HG02610 (cell line): ENCODE results near the gene PSMD13.

Source experiments
- ATAC-seq: cut with Tn5 transposase; IDR thresholded peaks from one replicate; pipeline ENCODE4 v1.9.1; 2021; ENCODE audit warnings: mild to moderate bottlenecking, moderate library complexity; ENCODE audit not compliant: unreplicated experiment

PSMD13 gene

DNA sequence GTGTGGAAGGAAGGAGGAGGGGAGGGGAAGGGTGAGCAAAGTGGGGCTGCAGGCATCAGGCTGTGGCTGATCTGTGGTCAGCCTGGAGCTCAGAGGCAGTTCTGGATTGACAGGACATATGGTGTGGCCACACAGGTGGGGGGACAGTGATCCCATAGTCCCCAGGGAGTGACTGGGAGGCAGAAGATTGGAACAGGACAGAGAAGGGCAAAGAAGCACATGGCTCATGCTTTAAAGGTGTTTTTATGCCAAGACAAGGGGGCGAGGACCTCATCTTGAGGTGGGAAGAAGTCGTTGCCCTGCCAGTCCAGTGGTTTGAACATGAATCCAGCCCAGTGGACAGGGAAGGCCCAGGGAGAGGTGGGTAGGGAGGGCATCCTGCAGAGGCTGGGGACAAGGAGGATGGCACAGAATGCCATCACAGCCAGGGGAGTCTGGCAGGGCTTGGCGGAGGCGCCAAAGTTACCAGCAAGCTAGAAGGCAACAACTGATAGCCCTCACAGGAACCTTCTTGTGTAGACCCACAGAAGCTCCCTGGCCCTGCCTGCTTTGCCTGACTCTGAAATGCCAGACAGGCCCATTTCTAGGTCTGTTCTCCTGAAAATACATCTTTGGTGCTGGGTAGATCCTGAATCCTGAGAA is 32.7 kb upstream of the PSMD13 start:
- ATAC-seq: no peak

DNA sequence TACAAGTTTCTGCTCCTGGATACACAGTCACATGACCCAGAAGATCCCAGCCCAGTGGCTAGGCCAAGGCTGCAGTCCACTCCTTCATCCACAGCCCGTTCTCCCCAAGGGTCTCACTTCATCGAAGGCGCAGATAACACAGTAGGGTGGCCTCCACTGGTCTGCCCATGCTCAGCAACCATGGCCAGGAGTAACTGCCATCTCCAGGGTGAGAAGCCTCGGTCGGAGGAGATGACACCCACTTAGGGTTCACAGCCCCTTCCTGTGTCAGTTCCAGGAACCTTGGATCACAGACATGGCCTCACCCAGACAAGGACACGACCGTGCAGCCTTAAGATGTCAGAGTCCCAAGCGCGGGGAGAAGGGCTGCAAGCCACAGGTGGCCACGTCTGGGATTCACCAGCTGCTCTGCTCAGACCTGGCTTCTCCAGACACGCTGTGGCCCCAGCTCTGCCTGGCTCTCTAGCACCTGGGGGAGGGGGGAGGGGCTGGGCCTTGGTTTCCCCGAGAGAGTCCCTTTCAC is 32.1 kb upstream of the PSMD13 start:
- ATAC-seq: no peak

DNA sequence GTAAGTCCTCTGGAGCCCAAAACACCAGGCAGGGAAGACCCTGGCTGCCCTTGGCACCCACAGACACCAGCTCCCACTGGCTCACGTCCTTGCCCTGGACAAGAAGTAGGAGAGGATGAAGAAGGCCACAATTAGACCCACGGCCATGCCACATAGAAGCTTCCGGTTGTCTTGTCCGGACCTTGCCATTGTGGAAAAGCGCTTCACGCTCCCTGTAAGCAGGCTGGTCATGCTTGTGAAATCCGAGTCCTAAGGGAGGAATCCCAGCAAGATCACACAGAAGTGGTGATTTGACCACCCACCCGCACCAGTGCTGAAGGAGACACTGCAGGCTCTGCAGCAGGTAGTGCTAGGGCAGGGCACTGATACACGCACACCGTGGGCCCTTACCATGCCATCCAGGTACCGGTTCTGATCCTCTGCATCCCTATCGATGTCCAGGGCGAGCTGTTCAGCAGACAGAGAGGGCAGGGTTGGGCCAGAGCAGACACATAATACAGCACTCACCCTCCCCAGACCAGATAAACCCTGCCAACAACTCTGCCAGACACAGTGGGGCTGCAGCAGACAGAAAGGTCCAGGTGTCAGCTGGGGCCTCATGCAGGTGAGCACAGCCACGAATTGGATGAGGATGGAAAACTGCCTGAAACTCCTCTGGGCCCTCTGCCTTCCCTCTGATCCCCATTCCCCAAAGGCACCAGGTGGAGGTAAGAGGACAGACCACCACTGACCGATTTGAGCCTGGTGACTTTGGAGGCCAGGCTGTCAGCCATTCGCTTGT is 31.4 kb upstream of the PSMD13 start:
- no peak for ATAC-seq

DNA sequence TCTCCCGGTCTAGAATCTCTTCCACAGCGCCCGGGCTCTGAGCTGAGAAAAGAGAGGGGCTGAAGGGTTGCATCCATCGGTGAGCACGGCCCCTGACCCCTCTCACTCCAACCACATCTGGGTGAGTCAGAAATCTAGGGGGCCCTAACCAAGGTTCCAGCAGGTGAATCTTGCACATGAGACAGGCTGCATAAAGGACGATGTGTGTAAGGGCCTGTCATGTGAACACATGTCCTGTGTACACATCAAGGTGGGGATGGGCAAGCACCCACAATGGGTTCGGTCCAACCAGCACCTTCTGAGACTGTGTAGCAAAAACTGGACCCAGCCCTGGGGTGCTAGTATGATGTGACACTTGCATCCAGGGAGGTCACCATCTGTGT is 30.8 kb upstream of the PSMD13 start:
- no peak for ATAC-seq

DNA sequence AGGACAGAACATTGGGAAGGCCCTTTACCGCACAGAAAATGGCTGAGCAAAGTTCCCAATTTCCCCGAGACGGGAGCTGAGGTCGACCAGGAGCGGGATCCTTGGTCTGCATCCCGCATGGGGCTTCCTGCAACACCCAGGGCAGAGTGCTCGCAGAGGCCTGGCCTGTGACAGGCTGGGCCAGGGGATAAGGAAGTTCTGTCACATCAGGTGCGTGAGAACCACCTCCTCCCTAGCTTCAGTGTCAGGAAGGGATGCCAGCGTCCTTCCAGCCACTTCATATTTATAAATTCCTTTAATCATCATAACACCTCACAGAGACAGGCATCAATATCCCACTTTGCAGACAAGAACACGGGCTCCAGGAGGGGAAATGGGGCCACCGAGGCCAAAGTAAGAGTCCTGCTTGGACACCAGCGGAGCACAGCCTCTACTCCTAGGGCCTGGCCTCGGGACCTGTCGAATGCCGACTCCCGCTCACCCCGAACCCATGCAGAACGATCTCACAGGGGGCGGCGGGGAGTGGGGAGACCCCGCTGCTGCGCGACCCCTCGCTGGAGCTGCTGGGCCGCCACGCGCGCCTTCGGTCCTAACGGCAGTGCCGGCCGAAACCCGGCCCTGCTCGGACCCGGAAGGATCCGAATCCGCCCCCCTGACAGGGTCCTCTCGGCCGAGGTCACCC is 30.1 kb upstream of the PSMD13 start:
- no peak for ATAC-seq

DNA sequence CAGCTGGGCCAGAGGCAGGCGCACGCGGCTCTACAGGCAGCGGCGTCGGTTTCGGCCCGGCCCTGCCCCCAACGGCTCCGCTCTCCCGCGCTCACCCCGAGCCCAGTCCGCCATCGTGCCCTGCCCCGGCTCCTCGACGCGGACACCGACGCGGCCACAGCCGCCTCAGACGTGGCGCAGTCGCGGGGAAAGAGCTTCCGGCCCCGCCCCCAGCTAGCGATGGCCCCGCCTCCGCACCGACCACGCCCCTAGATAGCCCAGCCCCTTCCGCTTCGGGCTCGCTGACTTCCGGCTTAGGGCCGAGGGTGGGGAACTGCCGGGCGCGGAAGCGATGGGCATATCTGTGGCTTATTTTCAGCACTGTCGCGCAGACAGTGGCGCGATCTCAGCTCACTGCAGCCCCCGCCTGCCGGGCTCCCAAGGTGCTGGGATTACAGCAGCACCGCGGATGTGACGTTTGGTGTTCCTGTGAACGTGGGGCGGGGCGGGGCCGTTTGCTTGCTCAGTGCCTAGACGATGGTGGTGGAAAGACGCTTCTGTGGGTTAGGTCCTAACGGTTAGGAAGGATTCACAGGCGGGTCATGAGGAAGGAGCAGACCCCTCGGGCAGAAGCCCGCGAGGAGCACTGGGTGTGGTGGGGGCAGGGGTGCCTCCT is 29.4 kb upstream of the PSMD13 start, which contains the start of the genes BET1L and RIC8A:
Gene BET1L (minus strand): TSS at position 192 of the 655 bp plus-strand sequence. CDS start 78 bp downstream, at position 114.
Gene RIC8A (plus strand): TSS at position 501 of the 655 bp plus-strand sequence. CDS start 1,147 bp downstream, outside the sequence.
- ATAC-seq: peak; percentile 70

DNA sequence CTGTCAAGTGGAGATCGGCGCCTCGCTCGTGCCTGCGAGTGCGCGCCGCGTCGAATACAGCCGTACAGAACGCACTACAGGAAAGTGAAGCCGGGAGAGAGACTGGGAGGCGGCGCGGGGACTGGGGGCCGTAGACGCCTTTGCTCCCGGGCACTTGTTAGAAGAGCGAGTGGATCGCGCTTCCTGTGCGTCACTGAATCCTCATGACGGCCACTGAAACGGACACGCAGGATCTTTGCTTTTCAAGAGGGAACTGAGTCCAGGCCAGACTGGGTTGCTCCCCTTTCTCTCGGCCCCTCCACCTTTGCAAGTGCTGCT is 29.0 kb upstream of the PSMD13 start:
- peak; percentile 10 for ATAC-seq

DNA sequence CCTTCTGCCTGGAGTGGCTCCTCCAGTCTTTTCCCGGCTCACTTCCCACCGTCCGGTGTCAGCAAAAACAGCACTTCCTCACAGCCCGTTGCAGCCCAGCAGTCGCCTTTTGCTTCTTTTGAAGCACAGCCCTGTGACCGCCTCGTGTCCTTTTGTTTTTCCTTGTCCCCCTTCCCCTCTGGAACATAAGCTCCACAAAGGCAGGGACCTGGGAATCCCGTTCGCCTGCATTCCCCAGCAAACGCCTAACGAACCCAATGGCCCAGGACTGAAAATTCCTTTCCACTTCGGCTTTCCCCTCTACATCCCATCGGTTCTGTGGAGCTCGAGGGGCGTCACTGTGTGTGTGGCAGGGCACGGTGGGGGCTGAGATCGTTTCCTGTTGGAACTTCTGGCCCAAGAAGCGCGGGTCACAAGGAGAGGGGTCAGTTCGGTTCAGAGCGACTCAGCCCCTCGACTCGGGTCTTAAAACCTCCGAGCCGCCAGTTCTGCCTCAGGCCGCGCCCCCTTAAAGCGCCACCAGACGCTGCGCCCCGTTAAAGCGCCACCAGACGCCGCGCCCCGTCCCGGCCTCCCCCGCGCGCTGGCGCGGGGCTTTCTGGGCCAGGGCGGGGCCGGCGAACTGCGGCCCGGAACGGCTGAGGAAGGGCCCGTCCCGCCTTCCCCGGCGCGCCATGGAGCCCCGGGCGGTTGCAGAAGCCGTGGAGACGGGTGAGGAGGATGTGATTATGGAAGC is 28.4 kb upstream of the PSMD13 start:
- peak; percentile 48 for ATAC-seq

DNA sequence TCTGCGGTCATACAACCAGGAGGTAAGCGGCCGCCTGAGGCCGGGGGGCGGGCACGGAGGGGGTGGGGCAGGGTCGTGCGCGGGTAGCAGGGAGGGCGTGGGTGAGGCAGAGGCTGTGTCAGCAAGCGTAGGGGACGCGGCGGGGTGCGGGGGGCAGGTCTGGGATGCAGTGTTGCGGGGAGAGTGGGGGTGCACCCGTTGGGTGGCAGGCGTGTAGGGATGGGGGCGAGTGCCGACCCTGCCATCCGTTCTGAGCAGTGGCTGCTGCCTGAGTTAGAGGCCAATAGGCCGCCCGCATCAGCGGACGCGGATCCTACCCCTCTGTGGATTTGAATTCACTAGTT is 27.9 kb upstream of the PSMD13 start:
- no peak for ATAC-seq

DNA sequence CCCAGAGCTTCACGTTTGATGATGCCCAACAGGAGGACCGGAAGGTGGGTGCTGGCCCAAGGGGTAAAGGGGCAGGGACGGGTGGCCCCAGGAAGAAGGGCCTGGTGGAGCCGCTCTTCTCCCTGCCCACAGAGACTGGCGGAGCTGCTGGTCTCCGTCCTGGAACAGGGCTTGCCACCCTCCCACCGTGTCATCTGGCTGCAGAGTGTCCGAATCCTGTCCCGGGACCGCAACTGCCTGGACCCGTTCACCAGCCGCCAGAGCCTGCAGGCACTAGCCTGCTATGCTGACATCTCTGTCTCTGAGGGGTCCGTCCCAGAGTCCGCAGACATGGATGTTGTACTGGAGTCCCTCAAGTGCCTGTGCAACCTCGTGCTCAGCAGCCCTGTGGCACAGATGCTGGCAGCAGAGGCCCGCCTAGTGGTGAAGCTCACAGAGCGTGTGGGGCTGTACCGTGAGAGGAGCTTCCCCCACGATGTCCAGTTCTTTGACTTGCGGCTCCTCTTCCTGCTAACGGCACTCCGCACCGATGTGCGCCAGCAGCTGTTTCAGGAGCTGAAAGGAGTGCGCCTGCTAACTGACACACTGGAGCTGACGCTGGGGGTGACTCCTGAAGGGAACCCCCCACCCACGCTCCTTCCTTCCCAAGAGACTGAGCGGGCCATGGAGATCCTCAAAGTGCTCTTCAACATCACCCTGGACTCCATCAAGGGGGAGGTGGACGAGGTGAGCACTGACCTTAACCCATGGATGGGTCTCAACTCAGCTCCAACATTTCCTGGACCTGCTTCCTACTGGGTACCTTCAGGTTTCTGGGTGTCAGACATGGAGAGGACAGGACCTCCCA is 27.3 kb upstream of the PSMD13 start:
- ATAC-seq: no peak

DNA sequence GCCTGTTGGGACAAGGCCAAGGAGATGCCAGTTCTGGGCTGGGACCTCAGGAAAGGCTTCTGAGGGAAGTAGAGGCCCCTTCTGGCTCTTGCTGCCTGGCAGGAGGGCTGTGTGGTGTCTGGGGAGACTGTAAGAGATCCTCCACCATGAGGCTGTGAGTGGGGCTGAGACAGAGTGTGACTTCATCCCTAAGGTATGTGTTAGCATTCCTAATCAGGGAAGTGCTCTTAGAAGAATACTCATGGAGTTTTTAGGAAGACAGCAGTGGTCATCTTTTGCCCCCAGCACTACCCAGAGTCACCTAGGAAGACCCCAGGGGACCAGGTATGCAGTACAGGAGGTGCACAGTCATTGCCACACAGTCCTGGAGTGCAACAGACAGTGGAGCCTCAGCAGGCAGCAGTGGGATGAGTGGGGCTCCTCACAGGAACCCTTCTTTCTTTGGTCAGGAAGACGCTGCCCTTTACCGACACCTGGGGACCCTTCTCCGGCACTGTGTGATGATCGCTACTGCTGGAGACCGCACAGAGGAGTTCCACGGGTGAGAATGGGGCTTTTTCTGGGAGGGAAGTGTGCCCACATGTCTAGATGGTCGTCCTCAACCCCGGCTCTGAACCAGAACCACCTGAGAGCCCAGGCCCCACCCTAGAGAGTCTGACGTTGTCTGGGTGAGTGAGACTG is 26.5 kb upstream of the PSMD13 start:
- ATAC-seq: no peak

DNA sequence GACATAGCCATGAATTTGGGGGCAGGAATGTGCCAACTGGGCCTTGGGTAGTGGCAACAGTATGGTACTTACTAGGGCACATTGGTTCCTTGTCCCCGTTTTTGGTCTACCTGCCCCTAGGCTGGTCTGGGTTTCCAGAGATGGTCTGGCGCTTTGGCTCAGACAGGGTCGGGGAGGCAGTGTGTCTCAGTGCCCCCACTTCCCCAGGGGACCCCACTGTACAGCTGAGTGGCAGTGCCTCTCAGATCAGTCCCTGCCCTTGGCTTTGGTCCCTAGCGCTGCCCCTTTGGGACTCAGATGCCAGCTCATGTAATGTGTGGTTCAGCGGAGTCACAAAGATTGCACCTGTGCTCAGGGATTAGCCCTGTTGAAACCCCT is 26.0 kb upstream of the PSMD13 start:
- no peak for ATAC-seq

DNA sequence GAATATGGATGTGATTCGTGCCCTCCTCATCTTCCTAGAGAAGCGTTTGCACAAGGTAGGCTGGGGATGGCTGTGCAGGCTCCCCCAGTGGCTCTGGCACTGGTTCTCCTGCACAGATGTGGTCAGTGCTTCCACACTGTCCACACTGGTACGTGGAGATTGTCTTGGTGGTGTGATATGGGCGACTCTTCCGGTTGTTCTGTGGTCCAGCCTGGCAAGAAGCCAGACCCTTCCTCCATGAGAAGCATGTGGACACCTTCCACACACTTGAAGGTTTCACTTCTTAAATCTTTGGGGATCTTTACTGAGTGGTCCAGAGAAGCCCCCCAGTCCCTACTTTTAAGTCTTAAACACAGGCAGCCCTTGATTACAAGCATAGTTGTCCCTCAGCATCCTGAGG is 25.5 kb upstream of the PSMD13 start:
- ATAC-seq: no peak

DNA sequence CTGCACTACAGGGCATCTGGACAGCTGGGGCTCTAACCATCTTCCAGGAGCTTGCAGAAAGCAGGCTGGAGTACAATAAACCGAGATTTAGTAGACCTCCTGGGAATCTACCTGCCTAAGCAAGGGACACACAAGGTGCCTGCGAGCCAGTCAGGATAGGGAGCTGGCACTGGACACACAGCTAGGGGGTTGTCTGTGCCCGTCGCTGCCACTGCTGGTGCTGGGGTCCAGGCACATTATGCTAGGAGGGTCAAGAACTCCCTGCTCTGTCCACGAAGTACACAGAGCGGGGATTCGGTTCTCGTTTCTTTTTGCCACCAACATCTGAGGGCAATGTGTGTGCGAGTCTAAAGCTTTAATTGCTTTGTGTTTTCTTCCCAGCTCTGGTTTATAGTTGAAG is 25.0 kb upstream of the PSMD13 start:
- no peak for ATAC-seq

DNA sequence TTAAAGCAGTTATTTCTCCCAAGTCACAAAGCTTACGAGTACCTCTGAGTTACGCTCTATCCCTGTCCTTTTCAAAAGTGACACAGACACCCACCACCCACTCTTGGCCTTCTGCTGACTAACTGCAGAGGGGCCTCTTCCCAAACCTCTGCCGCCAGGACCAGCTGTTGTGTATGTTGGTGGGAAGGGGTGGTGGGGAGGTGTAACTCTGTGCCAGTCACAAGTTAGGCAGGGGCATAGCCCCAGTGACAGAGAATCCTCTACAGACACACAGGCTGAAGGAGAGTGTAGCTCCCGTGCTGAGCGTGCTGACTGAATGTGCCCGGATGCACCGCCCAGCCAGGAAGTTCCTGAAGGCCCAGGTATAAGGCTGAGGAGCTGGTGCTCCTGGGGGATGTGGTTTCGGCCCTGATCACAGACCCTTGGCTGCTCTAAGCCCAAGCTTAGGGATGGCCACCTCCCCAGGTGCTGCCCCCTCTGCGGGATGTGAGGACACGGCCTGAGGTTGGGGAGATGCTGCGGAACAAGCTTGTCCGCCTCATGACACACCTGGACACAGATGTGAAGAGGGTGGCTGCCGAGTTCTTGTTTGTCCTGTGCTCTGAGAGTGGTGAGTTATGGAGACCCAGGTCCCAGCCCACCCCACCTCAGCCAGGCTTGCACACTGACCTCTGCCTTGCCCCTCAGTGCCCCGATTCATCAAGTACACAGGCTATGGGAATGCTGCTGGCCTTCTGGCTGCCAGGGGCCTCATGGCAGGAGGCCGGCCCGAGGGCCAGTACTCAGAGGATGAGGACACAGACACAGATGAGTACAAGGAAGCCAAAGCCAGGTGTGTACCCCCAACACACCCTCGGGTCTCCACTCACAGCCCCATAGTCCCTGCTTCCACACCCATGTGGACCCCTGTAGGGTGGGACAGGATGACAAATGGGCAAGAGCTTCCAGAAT is 24.4 kb upstream of the PSMD13 start:
- no peak for ATAC-seq

DNA sequence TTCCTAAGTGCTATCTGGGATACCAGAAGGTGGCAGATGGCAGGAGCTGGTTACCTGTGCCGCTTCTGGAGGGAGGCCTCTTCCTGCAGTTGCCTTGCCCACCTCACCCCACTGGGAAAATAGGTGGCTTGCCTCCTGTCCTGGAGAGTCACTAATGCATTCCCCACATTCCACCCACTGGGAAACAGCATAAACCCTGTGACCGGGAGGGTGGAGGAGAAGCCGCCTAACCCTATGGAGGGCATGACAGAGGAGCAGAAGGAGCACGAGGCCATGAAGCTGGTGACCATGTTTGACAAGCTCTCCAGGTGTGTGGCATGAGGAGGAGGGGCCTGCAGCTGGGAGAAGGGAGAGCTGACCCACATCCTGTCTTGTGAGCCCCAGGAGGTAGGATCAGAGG is 23.7 kb upstream of the PSMD13 start:
- ATAC-seq: no peak

DNA sequence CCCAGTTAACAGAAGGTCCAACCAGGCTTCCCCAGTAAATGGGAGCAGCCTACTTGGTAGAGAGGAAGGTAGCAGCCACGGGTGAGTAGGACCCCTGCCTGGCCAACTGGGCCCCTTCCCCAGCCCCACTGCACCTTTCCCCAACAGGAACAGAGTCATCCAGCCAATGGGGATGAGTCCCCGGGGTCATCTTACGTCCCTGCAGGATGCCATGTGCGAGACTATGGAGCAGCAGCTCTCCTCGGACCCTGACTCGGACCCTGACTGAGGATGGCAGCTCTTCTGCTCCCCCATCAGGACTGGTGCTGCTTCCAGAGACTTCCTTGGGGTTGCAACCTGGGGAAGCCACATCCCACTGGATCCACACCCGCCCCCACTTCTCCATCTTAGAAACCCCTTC is 22.7 kb upstream of the PSMD13 start:
- no peak for ATAC-seq

DNA sequence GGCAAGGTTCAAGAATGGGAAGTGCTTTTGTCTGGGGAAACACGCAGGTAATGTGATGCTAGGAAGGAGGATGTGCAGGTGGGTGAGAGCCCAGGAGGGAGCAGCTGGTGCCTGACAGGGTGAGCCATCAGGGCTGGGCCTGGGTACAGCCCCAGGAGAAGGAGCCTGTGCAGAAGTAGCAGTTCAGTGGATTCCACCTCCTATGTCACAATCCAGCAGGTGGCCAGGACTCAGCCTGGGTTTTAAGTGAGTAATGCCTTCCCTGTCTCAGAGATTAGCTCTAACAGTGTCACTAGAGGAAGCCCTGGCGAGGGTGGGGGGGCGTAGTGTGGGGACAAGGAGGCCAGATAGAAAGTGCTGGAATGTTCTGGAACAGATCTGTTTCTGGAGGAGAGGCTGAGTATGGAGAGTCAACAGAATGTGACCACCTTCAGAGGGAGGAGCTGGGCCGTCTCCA is 21.2 kb upstream of the PSMD13 start:
- no peak for ATAC-seq
